Loucy (cell line): Measurements from ENCODE around the gene DDX17.

Source experiments
- H2AFZ ChIP-seq: fragments of 200-600 bp; sonication (generic); 2 replicates; pipeline ENCODE4 v1.6.0; 2016; ENCODE audit warnings: antibody characterized with exemption, mild to moderate bottlenecking, low read length, moderate library complexity
- H3F3A ChIP-seq: fragments of 200-600 bp; 2 replicates; pipeline ENCODE4 v1.6.0; 2016; ENCODE audit warnings: antibody characterized with exemption, low read depth, mild to moderate bottlenecking
- H3K27me3 ChIP-seq: fragments of 200-600 bp; sonication (generic); 2 replicates; pipeline ENCODE4 v1.6.1; 2014; ENCODE audit warnings: low read length, mild to moderate bottlenecking; ENCODE audit not compliant: insufficient read depth, poor library complexity, severe bottlenecking
- H3K36me3 ChIP-seq: fragments of 200-600 bp; sonication (generic); 2 replicates; pipeline ENCODE4 v1.6.1; 2016; ENCODE audit warnings: low read length; ENCODE audit not compliant: insufficient read depth
- H3K4me1 ChIP-seq: fragments of 200-600 bp; sonication (generic); 2 replicates; pipeline ENCODE4 v1.5.1; 2014; ENCODE audit warnings: low read length, mild to moderate bottlenecking; ENCODE audit not compliant: insufficient read depth, poor library complexity, severe bottlenecking
- H3K4me2 ChIP-seq: fragments of 200-600 bp; sonication (generic); 2 replicates; pipeline ENCODE4 v1.6.0; 2014; ENCODE audit warnings: antibody characterized with exemption, low read length, low read depth, mild to moderate bottlenecking; ENCODE audit not compliant: poor library complexity, severe bottlenecking
- H3K4me3 ChIP-seq: fragments of 200-600 bp; sonication (generic); 2 replicates; pipeline ENCODE4 v1.5.1; 2014; ENCODE audit warnings: low read length, mild to moderate bottlenecking, mixed read lengths; ENCODE audit not compliant: poor library complexity, severe bottlenecking
- H3K79me2 ChIP-seq: fragments of 200-600 bp; sonication (generic); 2 replicates; pipeline ENCODE4 v1.6.1; 2014; ENCODE audit warnings: low read length; ENCODE audit not compliant: insufficient read depth
- H3K9ac ChIP-seq: fragments of 200-600 bp; sonication (generic); 2 replicates; pipeline ENCODE4 v1.6.0; 2014; ENCODE audit warnings: mild to moderate bottlenecking, low read depth, low read length, moderate library complexity; ENCODE audit not compliant: poor library complexity, severe bottlenecking
- H3K9me2 ChIP-seq: fragments of 200-600 bp; sonication (generic); replicated peaks from 2 replicates; pipeline ENCODE4 v1.6.1; 2016; ENCODE audit warnings: low read depth, low read length, mixed read lengths
- H3K9me3 ChIP-seq: fragments of 200-600 bp; sonication (generic); 2 replicates; pipeline ENCODE4 v1.6.1; 2014; ENCODE audit warnings: mild to moderate bottlenecking, antibody characterized with exemption, low read length, low read depth; ENCODE audit not compliant: insufficient read depth
- H4K20me1 ChIP-seq: fragments of 200-600 bp; sonication (generic); 2 replicates; pipeline ENCODE4 v1.6.0; 2014; ENCODE audit warnings: antibody characterized with exemption, low read length, mild to moderate bottlenecking; ENCODE audit not compliant: insufficient read depth, poor library complexity, severe bottlenecking
- CTCF ChIP-seq: fragments of 200-600 bp; sonication (generic); conservative IDR thresholded peaks from 2 replicates; pipeline ENCODE4 v1.5.1; 2014; ENCODE audit warnings: mild to moderate bottlenecking, antibody characterized with exemption, low read length
- EZH2phosphoT487 ChIP-seq: fragments of 200-600 bp; IDR thresholded peaks from 2 replicates; pipeline ENCODE4 v1.6.1; 2018; ENCODE audit warnings: antibody characterized with exemption, mild to moderate bottlenecking, moderate library complexity, borderline replicate concordance

The DDX17 gene

GRCh38 chr22:38441620-38442287 lies 64.4 kb downstream of the DDX17 start:
- Histone ChIP-seq H2AFZ (no peak overlapping the region), H3F3A (no peaks in the 10 kb centered on the region), H4K20me1 (no peaks in the 10 kb centered on the region), H3K9me3 (no peaks in the 10 kb centered on the region), H3K4me3 (no peak overlapping the region), H3K27me3 (no peaks in the 10 kb centered on the region), H3K9me2 (no peaks in the 10 kb centered on the region), H3K36me3 (no peaks in the 10 kb centered on the region), H3K9ac (no peak overlapping the region), H3K4me2 (no peak overlapping the region), H3K79me2 (no peaks in the 10 kb centered on the region), H3K4me1 (no peaks in the 10 kb centered on the region)
- TF ChIP-seq CTCF (no peak), EZH2phosphoT487 (no peak)

GRCh38 chr22:38440747-38441350 lies 65.3 kb downstream of the DDX17 start:
- H4K20me1 ChIP-seq = no peaks in the 10 kb centered on the region

GRCh38 chr22:38437416-38437815 lies 68.7 kb downstream of the DDX17 start:
- TF ChIP-seq CTCF (no peak), EZH2phosphoT487 (no peak)

More at GRCh38 chr22:38440747-38441350, 65.3 kb downstream of the DDX17 start:
- Histone ChIP-seq H3K79me2 (no peaks in the 10 kb centered on the region), H3K4me3 (no peak overlapping the region), H3K36me3 (no peaks in the 10 kb centered on the region), H3F3A (no peaks in the 10 kb centered on the region), H3K27me3 (no peaks in the 10 kb centered on the region), H3K9me2 (no peaks in the 10 kb centered on the region), H3K9ac (no peak overlapping the region), H2AFZ (no peak overlapping the region), H3K4me2 (no peak overlapping the region), H3K4me1 (no peaks in the 10 kb centered on the region), H3K9me3 (no peaks in the 10 kb centered on the region)
- no peak for TF ChIP-seq EZH2phosphoT487
- TF ChIP-seq CTCF = no peak

More at GRCh38 chr22:38437416-38437815, 68.7 kb downstream of the DDX17 start:
- Histone ChIP-seq H3K79me2 (no peaks in the 10 kb centered on the region), H3K9ac (no peak overlapping the region), H3K4me3 (no peak overlapping the region), H3F3A (no peaks in the 10 kb centered on the region), H3K36me3 (no peaks in the 10 kb centered on the region), H3K9me2 (no peaks in the 10 kb centered on the region), H3K9me3 (no peaks in the 10 kb centered on the region), H2AFZ (no peak overlapping the region), H3K4me1 (no peaks in the 10 kb centered on the region), H3K4me2 (no peak overlapping the region), H4K20me1 (no peaks in the 10 kb centered on the region), H3K27me3 (no peaks in the 10 kb centered on the region)
